Loucy (cell line): ENCODE data around the gene ZNF324B.

Source experiments
- H2AFZ ChIP-seq: fragments of 200-600 bp; sonication (generic); 2 replicates; pipeline ENCODE4 v1.6.0; 2016; ENCODE audit warnings: antibody characterized with exemption, mild to moderate bottlenecking, low read length, moderate library complexity
- H3F3A ChIP-seq: fragments of 200-600 bp; 2 replicates; pipeline ENCODE4 v1.6.0; 2016; ENCODE audit warnings: antibody characterized with exemption, low read depth, mild to moderate bottlenecking
- H3K27me3 ChIP-seq: fragments of 200-600 bp; sonication (generic); 2 replicates; pipeline ENCODE4 v1.6.1; 2014; ENCODE audit warnings: low read length, mild to moderate bottlenecking; ENCODE audit not compliant: insufficient read depth, poor library complexity, severe bottlenecking
- H3K36me3 ChIP-seq: fragments of 200-600 bp; sonication (generic); 2 replicates; pipeline ENCODE4 v1.6.1; 2016; ENCODE audit warnings: low read length; ENCODE audit not compliant: insufficient read depth
- H3K4me1 ChIP-seq: fragments of 200-600 bp; sonication (generic); 2 replicates; pipeline ENCODE4 v1.5.1; 2014; ENCODE audit warnings: low read length, mild to moderate bottlenecking; ENCODE audit not compliant: insufficient read depth, poor library complexity, severe bottlenecking
- H3K4me2 ChIP-seq: fragments of 200-600 bp; sonication (generic); 2 replicates; pipeline ENCODE4 v1.6.0; 2014; ENCODE audit warnings: antibody characterized with exemption, low read length, low read depth, mild to moderate bottlenecking; ENCODE audit not compliant: poor library complexity, severe bottlenecking
- H3K4me3 ChIP-seq: fragments of 200-600 bp; sonication (generic); 2 replicates; pipeline ENCODE4 v1.5.1; 2014; ENCODE audit warnings: low read length, mild to moderate bottlenecking, mixed read lengths; ENCODE audit not compliant: poor library complexity, severe bottlenecking
- H3K79me2 ChIP-seq: fragments of 200-600 bp; sonication (generic); 2 replicates; pipeline ENCODE4 v1.6.1; 2014; ENCODE audit warnings: low read length; ENCODE audit not compliant: insufficient read depth
- H3K9ac ChIP-seq: fragments of 200-600 bp; sonication (generic); 2 replicates; pipeline ENCODE4 v1.6.0; 2014; ENCODE audit warnings: mild to moderate bottlenecking, low read depth, low read length, moderate library complexity; ENCODE audit not compliant: poor library complexity, severe bottlenecking
- H3K9me2 ChIP-seq: fragments of 200-600 bp; sonication (generic); replicated peaks from 2 replicates; pipeline ENCODE4 v1.6.1; 2016; ENCODE audit warnings: low read depth, low read length, mixed read lengths
- H3K9me3 ChIP-seq: fragments of 200-600 bp; sonication (generic); 2 replicates; pipeline ENCODE4 v1.6.1; 2014; ENCODE audit warnings: mild to moderate bottlenecking, antibody characterized with exemption, low read length, low read depth; ENCODE audit not compliant: insufficient read depth
- H4K20me1 ChIP-seq: fragments of 200-600 bp; sonication (generic); 2 replicates; pipeline ENCODE4 v1.6.0; 2014; ENCODE audit warnings: antibody characterized with exemption, low read length, mild to moderate bottlenecking; ENCODE audit not compliant: insufficient read depth, poor library complexity, severe bottlenecking
- EZH2phosphoT487 ChIP-seq: fragments of 200-600 bp; IDR thresholded peaks from 2 replicates; pipeline ENCODE4 v1.6.1; 2018; ENCODE audit warnings: antibody characterized with exemption, mild to moderate bottlenecking, moderate library complexity, borderline replicate concordance
- TF ChIP-seq, protein P1 (sequence below): fragments of 200-600 bp; sonication (generic); conservative IDR thresholded peaks from 2 replicates; pipeline ENCODE4 v1.5.1; 2014; ENCODE audit warnings: mild to moderate bottlenecking, antibody characterized with exemption, low read length

The ZNF324B gene

DNA sequence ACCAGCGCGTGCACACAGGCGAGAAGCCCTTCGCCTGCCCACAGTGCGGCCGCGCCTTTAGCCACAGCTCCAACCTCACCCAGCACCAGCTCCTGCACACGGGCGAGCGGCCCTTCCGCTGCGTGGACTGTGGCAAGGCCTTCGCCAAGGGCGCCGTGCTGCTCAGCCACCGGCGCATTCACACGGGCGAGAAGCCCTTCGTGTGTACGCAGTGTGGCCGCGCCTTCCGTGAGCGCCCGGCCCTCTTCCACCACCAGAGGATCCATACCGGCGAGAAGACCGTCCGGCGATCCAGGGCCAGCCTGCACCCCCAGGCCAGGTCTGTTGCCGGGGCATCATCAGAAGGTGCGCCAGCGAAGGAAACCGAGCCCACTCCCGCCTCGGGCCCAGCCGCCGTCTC lies 20.3 kb downstream of the ZNF324B start:
- H2AFZ ChIP-seq: no peak overlapping the region
- H4K20me1 ChIP-seq: peaks cover 8% of the 10 kb centered on the region
- H3K9me2 ChIP-seq: no peaks in the 10 kb centered on the region
- H3K79me2 ChIP-seq: peaks cover 20% of the 10 kb centered on the region
- H3K4me1 ChIP-seq: peaks cover 21% of the 10 kb centered on the region
- H3K9ac ChIP-seq: no peak overlapping the region
- peaks cover 12% of the 10 kb centered on the region; the same call in 1 of the 2 replicates for H3K36me3 ChIP-seq
- H3K9me3 ChIP-seq: no peaks in the 10 kb centered on the region
- H3K4me2 ChIP-seq: no peak overlapping the region
- H3F3A ChIP-seq: no peaks in the 10 kb centered on the region
- no peaks in the 10 kb centered on the region for H3K27me3 ChIP-seq
- TF ChIP-seq EZH2phosphoT487: no peak
- TF ChIP-seq, protein P1, sequence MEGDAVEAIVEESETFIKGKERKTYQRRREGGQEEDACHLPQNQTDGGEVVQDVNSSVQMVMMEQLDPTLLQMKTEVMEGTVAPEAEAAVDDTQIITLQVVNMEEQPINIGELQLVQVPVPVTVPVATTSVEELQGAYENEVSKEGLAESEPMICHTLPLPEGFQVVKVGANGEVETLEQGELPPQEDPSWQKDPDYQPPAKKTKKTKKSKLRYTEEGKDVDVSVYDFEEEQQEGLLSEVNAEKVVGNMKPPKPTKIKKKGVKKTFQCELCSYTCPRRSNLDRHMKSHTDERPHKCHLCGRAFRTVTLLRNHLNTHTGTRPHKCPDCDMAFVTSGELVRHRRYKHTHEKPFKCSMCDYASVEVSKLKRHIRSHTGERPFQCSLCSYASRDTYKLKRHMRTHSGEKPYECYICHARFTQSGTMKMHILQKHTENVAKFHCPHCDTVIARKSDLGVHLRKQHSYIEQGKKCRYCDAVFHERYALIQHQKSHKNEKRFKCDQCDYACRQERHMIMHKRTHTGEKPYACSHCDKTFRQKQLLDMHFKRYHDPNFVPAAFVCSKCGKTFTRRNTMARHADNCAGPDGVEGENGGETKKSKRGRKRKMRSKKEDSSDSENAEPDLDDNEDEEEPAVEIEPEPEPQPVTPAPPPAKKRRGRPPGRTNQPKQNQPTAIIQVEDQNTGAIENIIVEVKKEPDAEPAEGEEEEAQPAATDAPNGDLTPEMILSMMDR: no peak
- H3K4me3 ChIP-seq: no peak overlapping the region

- peaks cover 12% of the 10 kb centered on the region; the same call in 1 of the 2 replicates for H3K36me3 ChIP-seq
- H3K79me2 ChIP-seq: peaks cover 6% of the 10 kb centered on the region; the same call in 1 of the 2 replicates
- H3K27me3 ChIP-seq: no peaks in the 10 kb centered on the region
- H3K4me2 ChIP-seq: no peak overlapping the region
- H3K4me1 ChIP-seq: peaks cover 25% of the 10 kb centered on the region
- H4K20me1 ChIP-seq: peaks cover 2% of the 10 kb centered on the region
- H3F3A ChIP-seq: no peaks in the 10 kb centered on the region
- H3K9me2 ChIP-seq: no peaks in the 10 kb centered on the region
- no peak overlapping the region for H2AFZ ChIP-seq
- TF ChIP-seq, protein P1: no peak
- TF ChIP-seq EZH2phosphoT487: no peak
- no peaks in the 10 kb centered on the region for H3K9me3 ChIP-seq
- no peak overlapping the region for H3K4me3 ChIP-seq
- H3K9ac ChIP-seq: no peak overlapping the region
These were observed 22.4 kb downstream of the ZNF324B start for GRCh38 chr19:58473775-58474174.

DNA sequence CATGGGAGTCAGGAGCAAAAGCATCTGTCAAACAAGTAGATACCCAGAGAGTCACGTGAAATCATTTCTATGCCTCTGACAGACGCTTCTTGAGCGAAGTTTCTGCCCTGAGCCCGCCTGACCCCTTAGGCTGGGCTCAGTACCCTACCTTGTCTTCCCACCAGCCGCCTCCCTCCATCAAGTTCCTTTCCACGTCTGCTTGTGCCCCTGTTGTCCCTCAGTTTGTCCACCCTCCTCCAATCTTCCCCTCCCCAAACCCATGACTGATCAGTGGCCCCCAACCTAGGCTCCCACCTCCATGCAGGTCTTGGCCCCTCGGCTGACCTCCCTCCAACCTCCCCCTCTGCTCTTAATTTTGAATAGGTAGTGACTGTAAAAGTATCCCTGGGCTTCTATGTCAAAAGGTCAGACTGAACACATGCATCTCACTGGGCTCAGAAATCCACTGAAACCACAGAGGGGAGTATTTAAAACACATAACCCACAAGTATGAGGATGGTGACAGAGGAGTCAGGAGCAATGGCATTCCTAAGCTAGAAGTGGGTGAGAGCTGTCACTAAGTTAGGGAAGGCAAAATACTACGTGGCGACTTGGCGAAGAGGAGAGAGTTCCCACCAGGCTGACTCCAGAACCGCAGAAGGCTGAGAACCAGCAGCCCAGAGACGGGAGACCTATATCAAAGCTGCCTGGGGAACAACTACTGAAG lies 23.0 kb downstream of the ZNF324B start:
- H3K4me1 ChIP-seq: peaks cover 24% of the 10 kb centered on the region
- no peaks in the 10 kb centered on the region for H4K20me1 ChIP-seq
- H3K4me2 ChIP-seq: peak overlapping the region; percentile 83
- H3K9me3 ChIP-seq: no peaks in the 10 kb centered on the region
- H2AFZ ChIP-seq: no peak overlapping the region
- H3F3A ChIP-seq: no peaks in the 10 kb centered on the region
- H3K9me2 ChIP-seq: no peaks in the 10 kb centered on the region
- peaks cover 12% of the 10 kb centered on the region; the same call in 1 of the 2 replicates for H3K36me3 ChIP-seq
- peak overlapping the region; percentile 93 for H3K4me3 ChIP-seq
- H3K27me3 ChIP-seq: no peaks in the 10 kb centered on the region
- H3K9ac ChIP-seq: no peak overlapping the region
- no peaks in the 10 kb centered on the region for H3K79me2 ChIP-seq
- TF ChIP-seq EZH2phosphoT487: no peak
- TF ChIP-seq, protein P1: no peak
